GM18517 (cell line): ENCODE measurements around the gene GIT2.
"Not testable (repeated sequence)": the region's sequence is repeated elsewhere in the genome, so short reads cannot be mapped to it uniquely, and the experiment has no call there.

Source experiments
- ATAC-seq: cut with Tn5 transposase; IDR thresholded peaks from one replicate; pipeline ENCODE4 v1.9.1; 2021; ENCODE audit warnings: mild to moderate bottlenecking, moderate library complexity; ENCODE audit not compliant: unreplicated experiment

GIT2 gene

GRCh38 chr12:110005319-110005973, 9.3 kb upstream of the GIT2 start:
- ATAC-seq, result peak; percentile 50

- ATAC-seq, result no peak
Measured at GRCh38 chr12:110004598-110004997, 8.4 kb upstream of the GIT2 start.

DNA sequence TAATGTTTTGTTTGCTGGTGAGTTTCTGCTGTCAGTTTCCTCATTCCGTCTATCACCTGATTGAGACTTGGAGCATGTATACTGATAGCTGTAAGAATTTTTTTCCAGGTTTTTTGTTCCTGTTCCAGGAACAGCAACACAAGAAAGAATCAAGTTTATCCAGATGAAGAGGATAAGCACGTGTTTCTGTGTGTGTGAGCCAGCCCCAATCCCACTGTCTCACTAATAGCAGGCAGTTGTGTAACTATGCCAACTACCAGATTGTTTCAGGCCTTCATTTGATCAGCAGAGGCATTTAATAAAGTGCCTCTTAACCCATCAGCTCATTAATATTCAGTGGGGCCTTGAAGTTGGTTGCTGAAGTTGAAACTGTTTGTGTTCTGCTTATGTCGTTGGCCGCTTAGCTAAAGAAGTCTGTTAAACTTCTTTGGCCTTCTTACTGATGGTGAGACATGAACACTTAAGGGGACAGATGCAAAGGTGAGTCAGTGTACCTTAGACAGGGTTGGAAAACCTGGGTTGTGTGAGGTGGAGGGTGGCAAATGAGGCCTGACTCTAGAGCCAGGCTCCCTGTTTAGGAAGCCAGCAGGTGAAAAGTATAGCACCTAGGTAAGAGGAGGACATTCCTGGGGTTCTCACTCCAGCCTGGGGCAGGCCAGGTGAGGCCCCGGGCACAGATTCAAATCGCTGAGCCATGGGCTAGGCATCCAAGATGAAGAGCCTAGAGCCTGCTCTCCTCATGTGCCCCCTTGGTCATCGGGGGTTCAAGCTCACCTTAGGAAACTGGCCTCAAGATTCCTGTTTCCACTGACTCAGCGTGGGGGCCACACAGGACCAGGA, 6.7 kb upstream of the GIT2 start:
- no peak for ATAC-seq

DNA sequence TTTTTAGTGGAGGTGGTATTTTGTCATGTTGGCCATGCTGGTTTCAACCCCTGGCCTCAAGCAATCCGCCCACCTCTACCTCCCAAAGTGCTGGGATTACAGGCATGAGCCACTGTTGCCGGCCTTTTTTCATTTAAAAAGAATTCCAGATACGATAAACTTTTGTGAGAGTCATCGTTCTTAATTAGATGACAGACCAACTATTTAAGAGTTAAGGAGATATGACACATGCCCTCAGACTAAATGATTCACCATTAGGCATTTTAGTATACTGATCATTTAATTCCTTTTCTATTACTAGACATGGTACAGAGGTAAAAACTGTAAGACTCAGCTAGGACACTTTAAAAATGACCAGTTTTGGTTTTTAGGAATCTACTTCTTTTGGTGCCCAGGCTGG, 5.4 kb upstream of the GIT2 start:
- no peak for ATAC-seq

DNA sequence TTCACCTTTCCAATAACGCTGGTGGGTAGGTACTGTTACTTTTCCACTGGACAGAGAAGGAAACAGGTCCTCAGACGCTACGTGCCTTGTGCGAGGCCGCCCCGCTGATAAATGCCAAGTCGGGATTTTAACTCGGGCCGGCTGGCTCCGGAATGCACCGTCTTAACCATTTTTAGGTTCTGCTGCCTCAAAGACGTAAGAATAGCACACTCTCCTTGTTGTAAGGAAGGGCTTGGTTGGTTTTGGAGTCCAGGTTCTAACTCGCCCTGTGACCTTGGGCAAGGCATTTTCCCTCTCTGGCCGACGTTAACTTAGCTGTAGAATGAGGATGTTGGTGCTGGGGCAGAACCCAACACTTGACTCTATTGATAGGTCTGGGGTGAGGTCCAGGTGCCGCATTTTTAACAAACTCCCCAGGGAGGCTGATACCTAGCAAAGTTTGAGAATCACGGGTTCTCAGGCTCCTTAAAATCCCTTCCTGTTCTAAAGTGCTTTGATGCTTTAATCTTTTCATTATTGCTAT, 3.9 kb upstream of the GIT2 start:
- ATAC-seq, result no peak

DNA sequence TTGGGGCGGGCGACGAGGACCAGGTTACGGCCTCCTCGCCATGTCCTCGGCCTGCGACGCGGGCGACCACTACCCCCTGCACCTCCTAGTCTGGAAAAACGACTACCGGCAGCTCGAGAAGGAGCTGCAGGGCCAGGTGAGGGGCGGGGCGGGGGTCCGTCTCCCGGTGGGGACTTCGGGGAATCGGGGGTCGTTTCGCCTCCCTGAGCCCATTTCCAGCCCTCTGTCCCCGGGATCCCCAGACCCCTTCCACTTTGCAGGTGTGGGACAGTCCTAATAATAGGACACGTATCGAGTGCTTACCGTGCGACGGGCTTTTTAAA, 3.4 kb upstream of the GIT2 start:
- ATAC-seq, result no peak

DNA sequence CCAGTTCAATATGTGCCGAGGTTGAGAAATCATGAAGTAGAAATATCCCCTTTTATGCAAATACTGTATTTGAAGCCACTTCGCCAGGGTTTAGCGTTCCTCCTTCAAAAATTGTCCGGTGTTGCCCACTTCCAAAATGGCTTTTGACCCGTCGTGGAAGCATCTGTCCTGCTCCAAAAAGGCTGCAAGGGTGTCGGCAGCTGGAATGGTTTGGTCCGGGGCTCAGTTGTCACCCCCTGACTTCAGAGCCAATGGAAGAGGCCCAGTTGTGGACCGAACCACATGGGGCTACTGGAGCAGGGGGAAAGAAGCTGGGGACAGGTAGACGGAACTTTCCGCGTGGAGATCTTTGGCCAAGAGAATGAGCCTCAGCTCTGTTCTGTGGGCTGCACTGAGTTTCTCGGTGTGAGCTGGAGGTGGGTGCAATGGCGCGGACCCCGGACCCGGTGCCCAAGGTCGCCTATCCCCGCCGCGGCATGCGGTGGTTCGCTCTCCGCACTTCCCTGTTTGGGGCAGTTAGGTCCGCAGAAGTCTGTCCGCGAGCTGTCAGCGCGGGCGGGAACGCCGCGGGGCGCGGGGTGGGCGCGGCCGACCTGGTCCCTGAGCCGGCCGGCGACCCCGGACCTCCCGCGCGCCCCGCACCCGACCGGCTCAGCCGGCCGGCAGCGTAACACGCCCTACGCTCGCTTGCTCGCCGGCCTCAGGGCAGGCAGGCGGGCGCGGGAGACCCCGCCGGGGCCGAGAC, 2.9 kb upstream of the GIT2 start, which contains the start of gene ANKRD13A:
TSS of gene ANKRD13A (plus strand) at position 527 of the 745 bp plus-strand sequence. CDS start 259 bp downstream, outside the sequence.
- ATAC-seq, result peak; percentile 49

GRCh38 chr12:109998241-109998903, 2.2 kb upstream of the GIT2 start:
- no peak for ATAC-seq

- ATAC-seq, result no peak
Measured at GRCh38 chr12:109997393-109997792, 1.2 kb upstream of the GIT2 start.

GRCh38 chr12:109996483-109996853, 300 bp upstream of the GIT2 start:
- ATAC-seq, result no peak

DNA sequence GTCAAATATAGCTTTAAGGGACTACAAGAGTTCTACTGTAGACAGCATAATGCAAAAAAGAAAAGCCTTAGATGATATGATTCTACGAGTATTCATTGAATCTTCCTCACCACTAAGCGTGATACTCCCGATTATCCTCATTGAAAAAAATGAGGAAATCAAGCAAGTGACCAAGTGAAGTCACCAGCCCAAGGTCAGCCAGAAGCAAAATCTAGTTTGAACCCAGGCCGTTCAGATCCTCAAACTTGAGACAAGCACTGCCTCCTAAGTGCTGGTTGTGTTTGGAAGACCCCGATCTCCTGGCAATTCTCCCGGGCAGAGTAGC, 845 bp downstream of the GIT2 start:
- ATAC-seq, result no peak

DNA sequence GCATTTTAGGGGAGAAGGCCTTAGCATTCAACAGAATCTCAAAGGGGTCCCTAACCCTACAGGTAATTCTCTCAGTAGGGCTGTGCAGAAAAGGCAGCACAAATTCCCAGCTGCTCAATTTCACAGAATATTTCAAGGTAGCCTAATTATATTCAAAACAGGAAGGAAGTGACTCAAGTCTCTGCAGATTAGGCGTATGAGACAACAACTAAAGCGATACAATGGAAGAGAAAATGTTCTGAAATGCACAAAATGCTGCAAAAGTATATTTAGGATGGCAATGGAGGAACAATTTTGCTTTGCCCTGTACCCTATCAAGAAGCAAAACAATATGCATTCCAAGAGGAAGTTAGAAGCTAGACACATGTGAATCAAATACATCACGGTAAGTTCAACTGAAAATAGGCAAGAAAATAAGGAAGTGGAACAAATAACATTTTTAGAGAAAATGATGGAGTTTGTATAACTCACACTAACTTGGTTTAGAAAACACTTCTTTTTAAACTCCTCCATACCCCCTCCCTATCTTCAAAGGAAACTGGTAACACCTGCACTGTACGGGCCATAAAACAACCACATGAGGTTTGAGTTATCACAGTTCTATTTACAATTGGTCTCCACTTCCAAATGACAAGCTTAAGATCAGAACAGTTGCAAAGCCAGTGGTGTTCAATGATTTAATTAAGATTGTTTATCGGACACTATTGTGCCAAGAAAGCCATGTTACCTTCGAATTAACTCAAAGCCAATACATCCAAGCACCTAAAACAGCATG, 1.6 kb downstream of the GIT2 start:
- no peak for ATAC-seq

DNA sequence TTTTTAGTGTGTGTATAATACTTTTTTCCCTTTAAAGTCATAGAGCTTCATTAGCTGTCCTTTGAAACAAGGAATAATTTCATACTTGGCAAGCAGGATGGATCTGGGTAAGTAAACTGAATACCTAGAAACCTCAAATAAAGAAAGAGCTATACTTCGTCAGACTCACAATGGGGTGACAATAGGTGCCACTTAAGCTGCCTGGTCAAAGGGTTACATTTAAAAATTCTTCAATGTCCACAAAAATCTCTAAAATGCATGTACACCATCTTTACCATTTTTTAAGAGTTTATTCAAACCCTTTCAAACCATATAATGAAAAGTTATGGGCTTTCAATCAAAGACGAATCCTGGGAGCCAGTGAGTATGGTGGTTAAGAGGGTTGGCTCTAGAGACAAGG, 3.1 kb downstream of the GIT2 start:
- ATAC-seq, result no peak

DNA sequence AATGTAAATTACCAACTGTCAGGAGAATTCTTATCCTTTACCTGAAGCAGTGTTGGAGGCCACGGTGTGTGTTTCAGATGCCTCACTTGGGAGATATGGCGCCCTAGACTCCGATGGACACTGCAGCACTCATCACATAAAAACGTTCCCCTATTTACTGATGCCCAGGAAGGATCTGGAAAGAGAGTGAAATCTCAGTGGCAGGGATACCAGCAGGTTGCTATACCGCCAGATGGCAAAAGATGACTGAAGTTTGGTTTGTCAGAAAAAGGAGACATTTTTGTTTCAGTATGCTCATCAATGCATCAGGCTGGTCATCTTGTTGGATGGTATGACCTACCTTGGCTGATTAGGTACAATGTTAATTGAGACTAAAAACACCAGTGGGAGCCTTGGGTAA, 4.6 kb downstream of the GIT2 start:
- no peak for ATAC-seq

DNA sequence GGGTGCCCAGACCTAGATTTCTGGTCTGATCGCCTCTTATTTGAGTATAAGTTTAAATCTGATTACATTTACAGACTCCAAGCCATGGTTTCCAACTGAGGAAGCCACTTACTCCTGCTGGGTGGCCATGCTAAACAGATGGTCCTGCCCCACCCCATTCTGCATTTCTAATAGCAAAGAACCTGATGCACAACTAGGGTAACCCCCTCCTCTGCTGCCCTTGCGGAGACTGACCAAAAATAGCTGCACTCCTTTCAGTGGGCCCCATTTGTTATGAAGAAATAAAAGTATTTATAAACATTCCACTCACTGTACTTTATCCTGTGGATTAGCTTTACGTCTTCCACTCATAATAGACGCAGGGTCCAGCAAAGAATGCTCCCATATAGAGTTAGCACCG, 6.8 kb downstream of the GIT2 start:
- no peak for ATAC-seq

DNA sequence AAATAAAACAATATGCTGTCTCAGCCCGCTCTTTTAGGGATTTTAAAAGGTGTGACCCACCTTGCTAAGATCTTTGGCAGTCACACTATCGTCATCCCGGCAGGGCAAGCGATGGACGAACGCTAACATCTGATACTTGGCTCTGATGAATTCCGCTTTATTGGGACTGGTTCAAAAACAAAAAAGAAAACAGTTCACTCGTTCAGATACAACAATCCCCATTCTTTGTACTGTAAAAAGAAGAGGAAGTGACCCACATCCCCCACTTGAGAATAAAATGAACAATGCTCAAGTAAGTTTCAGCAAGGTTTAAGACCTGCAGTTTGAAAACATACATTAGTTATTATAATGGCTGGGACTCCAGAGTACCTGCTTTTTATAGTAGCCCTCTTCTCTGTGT, 7.3 kb downstream of the GIT2 start:
- no peak for ATAC-seq

- ATAC-seq, result no peak
Measured at GRCh38 chr12:109988274-109988673, 7.9 kb downstream of the GIT2 start.

- ATAC-seq, result no peak
Measured at GRCh38 chr12:109987615-109988014, 8.6 kb downstream of the GIT2 start.

DNA sequence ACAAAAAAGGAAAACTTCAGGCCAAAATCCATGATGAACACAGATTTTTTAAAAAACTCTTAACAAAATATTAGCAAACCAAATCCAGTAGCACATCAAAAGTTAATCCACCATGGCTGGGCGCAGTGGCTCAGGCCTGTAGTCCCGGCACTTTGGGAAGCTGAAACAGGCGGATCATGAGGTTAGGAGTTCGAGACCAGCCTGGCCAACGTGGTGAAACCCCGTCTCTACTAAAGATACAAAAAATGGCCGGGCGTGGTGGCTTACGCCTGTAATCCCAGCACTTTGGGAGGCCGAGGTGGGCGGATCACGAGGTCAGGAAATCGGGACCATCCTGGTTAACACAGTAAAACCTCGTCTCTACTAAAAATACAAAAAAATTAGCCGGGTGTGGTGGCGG, 9.9 kb downstream of the GIT2 start:
- not testable (repeated sequence) for ATAC-seq

DNA sequence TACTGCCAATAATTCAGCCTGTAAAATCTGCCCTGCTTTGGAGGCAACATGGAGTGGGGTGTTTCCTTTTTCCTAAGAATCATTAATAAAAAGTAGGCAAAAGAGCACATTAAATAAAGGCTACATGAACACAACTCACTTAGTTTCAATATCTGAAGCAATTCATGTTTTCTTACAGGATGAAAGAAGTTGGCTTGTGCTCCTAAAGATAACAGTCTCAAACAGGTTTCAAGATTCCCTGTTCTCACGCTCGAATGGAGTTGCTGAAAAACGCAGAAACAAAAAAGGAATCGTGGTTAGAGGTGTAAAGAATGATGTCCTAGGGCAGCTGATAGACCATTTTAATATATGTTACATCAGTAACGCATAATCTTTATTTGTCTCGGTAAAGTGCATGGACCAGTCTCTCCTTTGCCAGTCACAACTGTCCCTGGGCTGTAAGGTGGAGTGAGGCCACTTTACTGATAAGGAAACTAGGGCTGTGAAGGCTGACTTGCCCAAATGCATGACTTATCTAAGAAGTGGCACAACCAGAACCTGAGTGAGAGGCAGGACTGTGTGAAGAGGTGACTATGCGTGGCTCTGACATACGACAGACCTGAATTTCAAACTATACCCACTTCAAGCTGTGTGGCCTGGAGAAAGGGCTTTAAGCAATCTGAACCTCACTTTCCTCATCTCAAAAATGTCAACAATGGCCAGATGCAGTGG, 12.6 kb downstream of the GIT2 start:
- ATAC-seq, result no peak
